HepG2 (cell line): ENCODE measurements around the gene WASF1. TPM values are rescaled to one million over a fixed set of nuclear protein-coding genes. Genes with fewer than 3 reads are reported as not detected.

Experiments
- ATAC-seq: fragments of 200-7000 bp; cut with Tn5 transposase; 3 replicates; pipeline ENCODE4 v1.9.1; 2020; ENCODE audit warnings: mild to moderate bottlenecking, moderate library complexity
- BruUV-seq: library from RNA; stranded (reverse); fragments of 400-500 nt; replicated peaks from 2 replicates; lab custom pipeline; 2021; lab: Mats Ljungman, UMichigan
- CTCF ChIA-PET: fragments of 300-600 bp; formaldehyde crosslinking; extraction: SDS; loops from one replicate; lab custom pipeline; 2021; ENCODE audit warnings: low total read pairs, inconsistent platforms, low intra/inter-chr PET ratio; lab: Yijun Ruan, JAX
- POLR2A ChIA-PET: fragments of 350-600 bp; sonication (Branson Sonifier 250); formaldehyde crosslinking; loops from one replicate; lab custom pipeline; 2020; ENCODE audit warnings: antibody characterized with exemption, inconsistent platforms; lab: Yijun Ruan, JAX
- DNase-seq: peaks from one replicate; pipeline ENCODE4 v3.0.0-alpha.2; 2015; ENCODE audit warnings: low spot score
- FAIRE-seq: peaks from 3 replicates; lab custom pipeline; 2011; peaks lifted over from hg19 to GRCh38; lab: Jason Lieb, UNC
- H2AFZ ChIP-seq: one replicate; pipeline ENCODE4 v1.6.1; 2011; ENCODE audit warnings: low read length, inconsistent platforms
- H3K27ac ChIP-seq: fragments of 300-600 bp; 3 replicates; pipeline ENCODE4 v1.8.0; 2011; ENCODE audit warnings: mixed run types, mild to moderate bottlenecking, mixed read lengths, low read length, inconsistent platforms; ENCODE audit not compliant: insufficient read depth; ENCODE audit errors: extremely low read length
- H3K27me3 ChIP-seq, 2 experiments: fragments of 200-600 bp in 1 of 2; 2 replicates in 1 of 2; 3 replicates in 1 of 2; pipeline versions ENCODE4 v1.6.0 to v1.8.0; 2011; ENCODE audit warnings: low read length in 2 of 2, mild to moderate bottlenecking in 2 of 2, moderate library complexity in 2 of 2, inconsistent platforms in 1 of 2; ENCODE audit not compliant: insufficient read depth in 2 of 2, control insufficient read depth in 1 of 2
- H3K36me3 ChIP-seq, 2 experiments: fragments of 200-600 bp in 1 of 2; replicated peaks in 1 of 2; 2 replicates in 1 of 2; 3 replicates in 1 of 2; pipeline versions ENCODE4 v1.5.1 to v1.8.0; 2011; ENCODE audit warnings: low read length in 2 of 2, inconsistent platforms in 1 of 2; ENCODE audit not compliant: insufficient read depth in 2 of 2, control insufficient read depth in 1 of 2
- H3K4me1 ChIP-seq: 2 replicates; pipeline ENCODE4 v1.5.1; 2012; ENCODE audit warnings: low read length, inconsistent platforms; ENCODE audit not compliant: insufficient read depth
- H3K4me2 ChIP-seq: 2 replicates; pipeline ENCODE4 v1.6.0; 2011; ENCODE audit warnings: low read depth, low read length, inconsistent platforms
- H3K4me3 ChIP-seq, 3 experiments: fragments of 200-600 bp in 1 of 3; sonication (generic), shearing (Covaris generic) in 1 of 3; replicated peaks in 1 of 3; 2 replicates each; pipeline ENCODE4 v1.5.1; 2011 to 2016; ENCODE audit warnings: low read length in 3 of 3, inconsistent platforms in 2 of 3, low read depth in 2 of 3, mild to moderate bottlenecking in 2 of 3, control low read depth in 1 of 3, mixed read lengths in 1 of 3; ENCODE audit not compliant: insufficient read depth in 1 of 3
- H3K79me2 ChIP-seq: one replicate; pipeline ENCODE4 v1.6.1; 2011; ENCODE audit warnings: low read length, inconsistent platforms; ENCODE audit not compliant: insufficient read depth
- H3K9ac ChIP-seq: 2 replicates; pipeline ENCODE4 v1.6.0; 2011; ENCODE audit warnings: mild to moderate bottlenecking, low read depth, low read length, inconsistent platforms; ENCODE audit not compliant: insufficient read depth
- H3K9me3 ChIP-seq: 2 replicates; pipeline ENCODE4 v1.5.1; 2012; ENCODE audit warnings: mild to moderate bottlenecking, low read length
- H4K20me1 ChIP-seq: 2 replicates; pipeline ENCODE4 v1.6.0; 2011; ENCODE audit warnings: inconsistent platforms, mild to moderate bottlenecking, low read length, moderate library complexity; ENCODE audit not compliant: insufficient read depth
- CCAR2 ChIP-seq: fragments of 200-400 bp; formaldehyde crosslinking; optimal IDR thresholded peaks from 2 replicates; pipeline ENCODE3; 2018; ENCODE audit warnings: low read depth, mild to moderate bottlenecking, low read length, moderate library complexity
- ERF ChIP-seq: IDR thresholded peaks from 2 replicates; pipeline ENCODE4 v1.6.1; 2018; ENCODE audit warnings: missing biosample characterization, missing genetic modification reagents
- FLYWCH1 ChIP-seq: sonication (generic); formaldehyde crosslinking; IDR thresholded peaks from 2 replicates; pipeline ENCODE4 v1.8.1; 2023; ENCODE audit warnings: mild to moderate bottlenecking, missing genetic modification reagents
- U2AF2 ChIP-seq: fragments of 200-400 bp; formaldehyde crosslinking; IDR thresholded peaks from 2 replicates; pipeline ENCODE4 v1.6.1; 2017; ENCODE audit warnings: low read depth, mild to moderate bottlenecking, low read length
- ZIK1 ChIP-seq: sonication (generic); formaldehyde crosslinking; IDR thresholded peaks from 2 replicates; pipeline ENCODE4 v1.5.0; 2020; ENCODE audit warnings: mild to moderate bottlenecking, low read depth, missing genetic modification reagents, borderline replicate concordance
- ZNF10 ChIP-seq: sonication (generic); formaldehyde crosslinking; IDR thresholded peaks from 2 replicates; pipeline ENCODE4 v1.4.0; 2020; ENCODE audit warnings: mild to moderate bottlenecking, low read depth, missing genetic modification reagents, borderline replicate concordance
- ZNF546 ChIP-seq: sonication (generic); formaldehyde crosslinking; conservative IDR thresholded peaks from 2 replicates; pipeline ENCODE4 v1.8.1; 2023; ENCODE audit warnings: mild to moderate bottlenecking, missing genetic modification reagents
- ZNF556 ChIP-seq: sonication (generic); formaldehyde crosslinking; IDR thresholded peaks from 2 replicates; pipeline ENCODE4 v1.4.0; 2020; ENCODE audit warnings: mild to moderate bottlenecking, missing genetic modification reagents, borderline replicate concordance
- ZNF589 ChIP-seq: sonication (generic); formaldehyde crosslinking; conservative IDR thresholded peaks from 2 replicates; pipeline ENCODE4 v1.8.0; 2022; ENCODE audit warnings: mild to moderate bottlenecking, moderate library complexity, missing genetic modification reagents
- ZNF616 ChIP-seq: sonication (generic); formaldehyde crosslinking; IDR thresholded peaks from 2 replicates; pipeline ENCODE4 v1.5.0; 2020; ENCODE audit warnings: low read depth, mild to moderate bottlenecking, missing genetic modification reagents
- WGBS: methylation state at CpG from one replicate; pipeline ENCODE4 v1.1.6; 2017; ENCODE audit warnings: low lambda C conversion rate; 5-methylcytosine and 5-hydroxymethylcytosine counted together
- in situ Hi-C: cut with HindIII; loops from 2 replicates; pipeline ENCODE4 v1.10.0; 2017; ENCODE audit warnings: low pct_unique_long_range_greater_than_20kb; ENCODE audit not compliant: extremely low pct_ligation_motif_present
- intact Hi-C: fragments of 100-400 bp; cut with micrococcal nuclease; formaldehyde crosslinking; loops from one replicate; pipeline ENCODE4 v1.10.0; 2022; ENCODE audit not compliant: unreplicated experiment
- polyA plus RNA-seq, 8 experiments: library from polyadenylated mRNA; depleted of rRNA in 3 of 8; stranded (reverse) in 7 of 8; unstranded in 1 of 8; fragments of >200 nt; fragmentation: Illumina TruSeq in 4 of 8; extraction: Trizol in 4 of 8; gene quantifications; 2 replicates each; pipeline versions ENCODE4 v1.2.1 to v1.2.3, GENCODE V29; 2011 to 2016; ENCODE audit warnings: low read depth in 4 of 8, missing spikeins in 1 of 8, mixed read lengths in 1 of 8; ENCODE audit not compliant: insufficient read depth in 1 of 8
- total RNA-seq, 5 experiments: library from RNA; depleted of rRNA; stranded (reverse); fragments of >200 nt; fragmentation: Illumina TruSeq; extraction: Trizol; gene quantifications; 2 replicates each; pipeline ENCODE4 v1.2.3, GENCODE V29; 2016; ENCODE audit warnings: low read depth in 1 of 5
- TF ChIP-seq, protein P1 (sequence below): sonication (generic); formaldehyde crosslinking; IDR thresholded peaks from 2 replicates; pipeline ENCODE4 v1.9.0; 2022; ENCODE audit warnings: low read depth, missing genetic modification reagents
- TF ChIP-seq, protein P2 (sequence below): sonication (generic); formaldehyde crosslinking; IDR thresholded peaks from 2 replicates; pipeline ENCODE4 v1.5.0; 2020; ENCODE audit warnings: mild to moderate bottlenecking, missing genetic modification reagents, borderline replicate concordance
- TF ChIP-seq, protein P3 (sequence below): sonication (generic); formaldehyde crosslinking; IDR thresholded peaks from 2 replicates; pipeline ENCODE4 v1.5.0; 2020; ENCODE audit warnings: mild to moderate bottlenecking, missing genetic modification reagents
- TF ChIP-seq, protein P4 (sequence below): sonication (generic); formaldehyde crosslinking; IDR thresholded peaks from 2 replicates; pipeline ENCODE4 v1.5.0; 2020; ENCODE audit warnings: missing genetic modification reagents, mild to moderate bottlenecking, borderline replicate concordance
- TF ChIP-seq, protein P5 (sequence below): sonication (generic); formaldehyde crosslinking; IDR thresholded peaks from 2 replicates; pipeline ENCODE4 v1.5.0; 2020; ENCODE audit warnings: missing genetic modification reagents

Gene WASF1
- total and polyA plus RNA-seq, 2 of the 13 experiments (the other 11 are each of a cell fraction or from before 2014, with no cell fraction given): 8.5 to 17.3 TPM

DNA sequence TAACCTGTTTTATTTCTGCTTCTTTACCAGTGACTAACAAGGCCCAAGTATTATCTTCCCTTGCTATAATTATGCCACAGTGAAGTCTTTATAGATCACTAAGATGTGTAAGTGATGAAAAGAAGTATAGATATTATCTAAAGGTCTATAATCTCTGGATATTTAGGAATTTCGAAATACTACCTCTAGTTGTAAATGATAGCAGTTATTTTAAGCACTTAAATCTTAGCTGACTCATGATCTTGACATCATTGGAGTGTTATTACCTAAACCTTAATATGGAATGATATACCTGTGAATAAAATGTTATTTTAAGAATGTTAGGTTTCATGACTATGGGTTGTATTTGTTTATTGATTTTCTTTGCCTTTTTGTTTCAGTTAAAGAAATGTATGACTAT, 32.3 kb upstream of the WASF1 start:
- H3K9me3 ChIP-seq: no peaks in the 10 kb centered on the region
- FAIRE-seq (no peak), DNase-seq (no peak), ATAC-seq (no peak)
- CTCF ChIA-PET: no interaction called here
- no peak overlapping the region for H3K4me2 ChIP-seq
- peaks cover 7 to 63% of the 10 kb centered on the region in 2 experiments for H3K36me3 ChIP-seq
- no TSS peak for BruUV-seq
- H4K20me1 ChIP-seq: no peaks in the 10 kb centered on the region; the same call in 1 of the 2 replicates
- no peaks in the 10 kb centered on the region for H3K27me3 ChIP-seq
- H3K9ac ChIP-seq: no peak overlapping the region
- intact Hi-C loops: no loop called here
- no peak overlapping the region for H3K27ac ChIP-seq
- H2AFZ ChIP-seq: no peak overlapping the region
- H3K4me1 ChIP-seq: no peaks in the 10 kb centered on the region
- in situ Hi-C loops: no loop called here
- H3K4me3 ChIP-seq: no peak overlapping the region
- POLR2A ChIA-PET: no interaction called here
- WGBS: 97% methylated on average over 1 of the region's 1 CpG
- H3K79me2 ChIP-seq: no peaks in the 10 kb centered on the region
- TF ChIP-seq, protein P1, sequence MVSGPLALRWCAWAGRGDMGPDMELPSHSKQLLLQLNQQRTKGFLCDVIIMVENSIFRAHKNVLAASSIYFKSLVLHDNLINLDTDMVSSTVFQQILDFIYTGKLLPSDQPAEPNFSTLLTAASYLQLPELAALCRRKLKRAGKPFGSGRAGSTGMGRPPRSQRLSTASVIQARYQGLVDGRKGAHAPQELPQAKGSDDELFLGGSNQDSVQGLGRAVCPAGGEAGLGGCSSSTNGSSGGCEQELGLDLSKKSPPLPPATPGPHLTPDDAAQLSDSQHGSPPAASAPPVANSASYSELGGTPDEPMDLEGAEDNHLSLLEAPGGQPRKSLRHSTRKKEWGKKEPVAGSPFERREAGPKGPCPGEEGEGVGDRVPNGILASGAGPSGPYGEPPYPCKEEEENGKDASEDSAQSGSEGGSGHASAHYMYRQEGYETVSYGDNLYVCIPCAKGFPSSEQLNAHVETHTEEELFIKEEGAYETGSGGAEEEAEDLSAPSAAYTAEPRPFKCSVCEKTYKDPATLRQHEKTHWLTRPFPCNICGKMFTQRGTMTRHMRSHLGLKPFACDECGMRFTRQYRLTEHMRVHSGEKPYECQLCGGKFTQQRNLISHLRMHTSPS (CRISPR knock-in tag): no peak
- TF ChIP-seq ZNF616 (no peak), ERF (CRISPR knock-in tag) (no peak), FLYWCH1 (CRISPR knock-in tag) (no peak), ZNF546 (no peak), CCAR2 (no peak), U2AF2 (no peak), ZNF556 (CRISPR knock-in tag) (no peak), ZNF10 (CRISPR knock-in tag) (no peak), ZNF589 (CRISPR knock-in tag) (no peak), ZIK1 (CRISPR knock-in tag) (no peak)
- TF ChIP-seq, protein P2, sequence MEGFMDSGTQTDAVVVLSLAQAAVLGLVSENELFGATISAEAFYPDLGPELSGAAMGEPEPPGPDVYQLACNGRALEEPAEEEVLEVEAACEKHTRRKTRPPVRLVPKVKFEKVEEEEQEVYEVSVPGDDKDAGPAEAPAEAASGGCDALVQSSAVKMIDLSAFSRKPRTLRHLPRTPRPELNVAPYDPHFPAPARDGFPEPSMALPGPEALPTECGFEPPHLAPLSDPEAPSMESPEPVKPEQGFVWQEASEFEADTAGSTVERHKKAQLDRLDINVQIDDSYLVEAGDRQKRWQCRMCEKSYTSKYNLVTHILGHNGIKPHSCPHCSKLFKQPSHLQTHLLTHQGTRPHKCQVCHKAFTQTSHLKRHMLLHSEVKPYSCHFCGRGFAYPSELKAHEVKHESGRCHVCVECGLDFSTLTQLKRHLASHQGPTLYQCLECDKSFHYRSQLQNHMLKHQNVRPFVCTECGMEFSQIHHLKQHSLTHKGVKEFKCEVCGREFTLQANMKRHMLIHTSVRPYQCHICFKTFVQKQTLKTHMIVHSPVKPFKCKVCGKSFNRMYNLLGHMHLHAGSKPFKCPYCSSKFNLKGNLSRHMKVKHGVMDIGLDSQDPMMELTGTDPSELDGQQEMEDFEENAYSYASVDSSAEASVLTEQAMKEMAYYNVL (CRISPR knock-in tag): no peak
- TF ChIP-seq, protein P3, sequence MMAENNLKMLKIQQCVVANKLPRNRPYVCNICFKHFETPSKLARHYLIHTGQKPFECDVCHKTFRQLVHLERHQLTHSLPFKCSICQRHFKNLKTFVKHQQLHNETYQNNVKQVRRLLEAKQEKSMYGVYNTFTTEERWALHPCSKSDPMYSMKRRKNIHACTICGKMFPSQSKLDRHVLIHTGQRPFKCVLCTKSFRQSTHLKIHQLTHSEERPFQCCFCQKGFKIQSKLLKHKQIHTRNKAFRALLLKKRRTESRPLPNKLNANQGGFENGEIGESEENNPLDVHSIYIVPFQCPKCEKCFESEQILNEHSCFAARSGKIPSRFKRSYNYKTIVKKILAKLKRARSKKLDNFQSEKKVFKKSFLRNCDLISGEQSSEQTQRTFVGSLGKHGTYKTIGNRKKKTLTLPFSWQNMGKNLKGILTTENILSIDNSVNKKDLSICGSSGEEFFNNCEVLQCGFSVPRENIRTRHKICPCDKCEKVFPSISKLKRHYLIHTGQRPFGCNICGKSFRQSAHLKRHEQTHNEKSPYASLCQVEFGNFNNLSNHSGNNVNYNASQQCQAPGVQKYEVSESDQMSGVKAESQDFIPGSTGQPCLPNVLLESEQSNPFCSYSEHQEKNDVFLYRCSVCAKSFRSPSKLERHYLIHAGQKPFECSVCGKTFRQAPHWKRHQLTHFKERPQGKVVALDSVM (CRISPR knock-in tag): no peak
- TF ChIP-seq, protein P4, sequence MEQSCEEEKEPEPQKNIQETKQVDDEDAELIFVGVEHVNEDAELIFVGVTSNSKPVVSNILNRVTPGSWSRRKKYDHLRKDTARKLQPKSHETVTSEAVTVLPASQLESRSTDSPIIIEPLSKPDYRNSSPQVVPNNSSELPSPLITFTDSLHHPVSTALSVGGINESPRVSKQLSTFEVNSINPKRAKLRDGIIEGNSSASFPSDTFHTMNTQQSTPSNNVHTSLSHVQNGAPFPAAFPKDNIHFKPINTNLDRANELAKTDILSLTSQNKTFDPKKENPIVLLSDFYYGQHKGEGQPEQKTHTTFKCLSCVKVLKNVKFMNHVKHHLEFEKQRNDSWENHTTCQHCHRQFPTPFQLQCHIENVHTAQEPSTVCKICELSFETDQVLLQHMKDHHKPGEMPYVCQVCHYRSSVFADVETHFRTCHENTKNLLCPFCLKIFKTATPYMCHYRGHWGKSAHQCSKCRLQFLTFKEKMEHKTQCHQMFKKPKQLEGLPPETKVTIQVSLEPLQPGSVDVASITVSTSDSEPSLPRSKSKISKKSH: no peak
- TF ChIP-seq, protein P5, sequence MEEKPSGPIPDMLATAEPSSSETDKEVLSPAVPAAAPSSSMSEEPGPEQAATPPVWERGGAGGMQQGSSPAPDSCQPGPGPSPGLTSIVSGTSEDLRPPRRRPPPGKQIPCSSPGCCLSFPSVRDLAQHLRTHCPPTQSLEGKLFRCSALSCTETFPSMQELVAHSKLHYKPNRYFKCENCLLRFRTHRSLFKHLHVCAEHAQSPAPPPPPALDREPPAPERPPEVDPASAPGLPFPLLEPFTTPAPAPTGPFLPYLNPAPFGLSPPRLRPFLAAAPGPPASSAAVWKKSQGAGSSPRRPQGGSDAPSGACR (CRISPR knock-in tag): no peak
